Activated T-cell treated with anti-CD3 and anti-CD28 coated beads for 48 hours (primary cell): ENCODE measurements around the gene SNRNP27.
"Not testable (repeated sequence)": the region's sequence is repeated elsewhere in the genome, so short reads cannot be mapped to it uniquely, and the experiment has no call there.

Experiments
- DNase-seq: peaks from one replicate; pipeline ENCODE4 v3.0.0-alpha.2; 2020; ENCODE audit warnings: low read depth

Gene SNRNP27

DNA sequence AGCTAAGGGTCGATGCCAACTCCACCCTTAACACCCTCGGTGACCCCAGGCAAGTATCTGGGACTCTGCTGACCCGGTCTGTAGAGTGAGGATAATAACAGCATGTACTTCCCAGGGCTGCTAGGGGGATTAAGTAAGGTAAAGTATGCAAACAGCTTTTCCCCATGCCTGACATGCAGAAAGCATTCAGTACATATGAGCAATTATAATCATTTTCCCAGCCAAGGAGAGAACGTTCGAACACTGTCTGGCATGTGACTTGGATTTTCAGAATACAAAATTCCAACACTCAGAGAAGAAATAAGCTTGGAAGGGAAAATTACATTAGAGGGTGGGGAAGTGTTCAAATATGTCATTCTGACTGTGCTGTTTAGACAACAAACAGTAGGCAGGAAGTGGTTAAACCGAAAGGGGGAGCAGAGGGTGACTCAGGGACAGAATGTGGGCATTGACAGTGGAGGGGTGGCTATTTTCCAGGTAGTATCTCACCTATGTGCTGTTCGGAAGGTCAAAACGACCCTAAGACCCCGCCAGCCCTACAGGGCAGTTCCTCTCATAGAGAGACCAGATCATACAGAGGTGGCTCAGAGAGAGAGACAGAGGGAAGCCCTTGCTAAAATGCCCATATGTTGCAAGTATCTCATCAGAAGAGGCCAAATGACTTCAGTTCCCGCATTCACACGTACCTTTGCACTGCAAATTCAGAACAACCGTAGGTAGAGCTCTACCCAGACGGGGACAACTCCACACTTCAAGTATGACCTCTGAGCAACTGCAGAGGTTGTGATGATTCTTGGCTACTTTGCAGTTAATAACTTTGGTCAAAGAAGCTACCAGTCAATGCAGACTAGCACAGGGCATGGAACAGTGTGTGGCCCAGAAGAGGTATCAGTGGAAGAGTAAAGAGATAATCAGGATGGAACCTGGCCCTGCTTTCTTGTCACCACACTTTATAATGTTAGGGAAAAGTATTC, 52.9 kb downstream of the SNRNP27 start:
- no peak for DNase-seq

DNA sequence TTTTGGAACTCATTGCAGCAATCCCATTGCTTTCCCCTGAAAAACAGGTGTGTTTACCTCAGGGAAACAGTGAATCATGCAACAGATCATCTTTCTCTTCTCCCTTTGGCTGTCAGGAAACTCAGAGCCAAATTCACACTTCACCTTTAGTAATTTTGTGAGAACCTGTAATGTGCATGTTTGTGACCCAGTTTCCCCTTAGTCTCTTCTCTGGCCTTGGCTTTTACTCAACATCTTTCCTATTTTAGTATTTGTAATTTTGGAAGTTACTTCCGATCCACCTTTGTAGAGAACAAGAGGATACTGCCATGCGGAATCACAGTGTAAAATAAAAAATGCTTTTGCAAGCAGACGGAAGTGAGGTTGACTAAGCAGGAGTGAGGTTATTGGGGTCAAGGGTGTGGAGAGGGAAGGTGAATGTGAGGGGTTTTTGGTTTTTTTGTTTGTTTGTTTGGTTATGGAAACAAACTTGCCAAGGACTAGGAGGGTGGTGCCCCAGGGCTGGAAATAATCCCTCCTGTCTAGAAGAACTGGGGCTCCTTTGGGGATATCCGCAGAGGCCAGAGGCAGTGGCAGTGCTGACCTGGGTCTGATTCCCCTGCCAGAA, 53.7 kb downstream of the SNRNP27 start:
- no peak for DNase-seq

DNA sequence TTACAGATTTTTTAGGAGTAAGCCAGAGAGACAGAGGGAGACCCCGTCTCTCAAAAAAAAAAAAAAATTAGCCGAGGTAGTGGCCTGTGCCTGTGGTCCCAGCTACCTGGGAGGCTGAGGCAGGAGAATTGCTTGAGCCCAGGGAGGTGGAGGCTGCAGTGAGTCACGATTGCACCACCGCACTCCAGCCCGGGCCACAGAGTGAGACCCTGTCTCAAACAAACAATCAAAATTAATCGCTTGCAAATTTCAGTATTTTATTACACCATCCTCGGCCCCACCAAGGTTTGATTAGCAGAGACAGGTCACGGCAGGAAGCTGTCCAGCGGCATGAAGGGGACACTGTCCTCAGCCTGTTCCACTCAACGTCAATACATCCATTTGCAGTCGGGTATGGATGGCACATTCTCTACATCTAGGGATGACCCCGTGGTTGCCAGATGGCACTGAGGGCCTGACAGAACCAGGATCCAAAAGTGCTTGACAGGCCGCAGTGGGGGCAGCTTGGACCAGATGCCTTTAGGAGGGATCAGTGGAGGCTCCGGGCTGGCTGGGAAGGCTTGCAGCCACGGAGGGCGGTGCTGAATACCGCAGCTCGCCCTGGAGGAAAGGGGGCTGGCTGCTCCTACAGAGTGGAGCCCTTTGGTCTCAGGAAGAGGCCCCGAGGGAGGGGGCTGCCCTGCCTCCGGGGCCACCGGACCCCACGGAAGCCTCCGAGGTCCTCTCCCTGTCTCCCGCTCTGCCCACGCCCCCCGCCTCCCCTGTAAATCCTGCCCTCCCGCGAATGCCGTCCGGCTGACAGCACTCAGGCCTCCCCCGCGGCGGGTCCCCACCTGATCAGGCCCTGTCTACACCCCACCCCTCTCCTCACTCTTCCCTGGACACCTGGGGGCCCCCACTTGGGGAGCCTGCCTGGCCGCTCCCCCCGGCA, 54.5 kb downstream of the SNRNP27 start:
- no peak for DNase-seq

DNA sequence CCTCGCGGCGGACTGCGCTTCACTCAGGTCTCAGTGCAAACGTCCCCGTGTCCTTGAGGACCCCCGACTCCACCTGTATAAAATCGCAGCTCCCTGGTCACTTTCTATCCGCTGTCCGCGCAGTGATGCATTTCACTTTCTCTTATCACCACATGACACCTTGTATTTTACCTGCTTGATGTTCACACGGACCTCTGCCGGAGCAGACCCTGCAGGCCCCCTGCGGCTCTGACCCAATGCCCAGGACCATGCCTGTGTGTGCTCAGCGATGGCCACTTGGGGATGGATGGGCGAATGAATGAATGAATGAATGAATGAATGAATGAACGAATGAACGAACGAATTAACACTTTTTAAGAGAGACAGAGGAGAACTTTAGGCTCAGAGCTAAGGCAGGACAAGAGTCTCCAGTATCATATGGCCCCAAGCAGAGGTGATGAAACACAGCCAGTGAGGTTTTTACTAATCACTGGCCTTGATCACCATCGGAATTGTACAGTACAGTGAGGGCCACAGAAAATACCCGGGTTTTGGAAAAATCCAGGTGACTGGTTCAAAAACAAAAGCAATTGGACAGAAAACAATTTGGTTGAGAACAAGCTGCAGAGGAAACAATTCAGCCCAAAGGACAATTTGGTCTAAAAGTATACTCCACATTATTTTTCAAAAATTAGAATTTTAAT, 55.3 kb downstream of the SNRNP27 start:
- DNase-seq, result no peak

DNA sequence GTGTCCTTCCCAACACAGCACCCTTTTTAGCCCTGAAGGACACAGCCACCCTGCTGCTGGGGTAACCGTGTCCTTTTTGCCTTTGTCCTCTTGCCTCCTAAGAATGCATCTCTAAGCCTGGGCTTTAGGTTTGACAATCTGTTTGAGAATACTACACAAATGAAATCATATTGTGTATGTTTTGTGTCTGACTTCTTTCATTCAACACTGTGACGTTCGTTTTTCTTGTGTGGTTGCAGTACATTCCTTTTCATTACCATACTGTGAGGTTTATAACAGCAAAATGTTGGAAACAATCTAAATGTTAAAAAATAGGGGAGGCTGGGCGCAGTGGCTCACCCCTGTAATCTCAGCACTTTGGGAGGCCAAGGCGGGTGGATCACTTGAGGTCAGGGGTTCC, 56.5 kb downstream of the SNRNP27 start:
- no peak for DNase-seq

DNA sequence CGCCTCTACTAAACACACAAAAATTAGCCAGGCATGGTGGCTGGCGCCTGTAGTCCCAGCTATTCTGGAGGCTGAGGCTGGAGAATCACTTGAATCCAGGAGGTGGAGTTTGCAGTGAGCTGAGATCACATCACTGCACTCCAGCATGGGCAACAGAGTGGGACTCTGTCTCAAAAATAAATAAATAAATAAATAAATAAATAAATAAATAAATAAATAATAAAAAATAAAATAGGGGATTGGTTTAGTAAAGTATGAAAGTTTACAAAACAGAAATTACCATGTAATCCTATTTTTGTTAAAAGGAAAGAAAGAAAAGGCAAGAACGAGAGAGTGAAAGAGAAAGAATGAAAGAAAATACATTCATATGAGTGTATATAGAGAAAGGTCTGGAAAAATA, 56.9 kb downstream of the SNRNP27 start:
- not testable (repeated sequence) for DNase-seq

DNA sequence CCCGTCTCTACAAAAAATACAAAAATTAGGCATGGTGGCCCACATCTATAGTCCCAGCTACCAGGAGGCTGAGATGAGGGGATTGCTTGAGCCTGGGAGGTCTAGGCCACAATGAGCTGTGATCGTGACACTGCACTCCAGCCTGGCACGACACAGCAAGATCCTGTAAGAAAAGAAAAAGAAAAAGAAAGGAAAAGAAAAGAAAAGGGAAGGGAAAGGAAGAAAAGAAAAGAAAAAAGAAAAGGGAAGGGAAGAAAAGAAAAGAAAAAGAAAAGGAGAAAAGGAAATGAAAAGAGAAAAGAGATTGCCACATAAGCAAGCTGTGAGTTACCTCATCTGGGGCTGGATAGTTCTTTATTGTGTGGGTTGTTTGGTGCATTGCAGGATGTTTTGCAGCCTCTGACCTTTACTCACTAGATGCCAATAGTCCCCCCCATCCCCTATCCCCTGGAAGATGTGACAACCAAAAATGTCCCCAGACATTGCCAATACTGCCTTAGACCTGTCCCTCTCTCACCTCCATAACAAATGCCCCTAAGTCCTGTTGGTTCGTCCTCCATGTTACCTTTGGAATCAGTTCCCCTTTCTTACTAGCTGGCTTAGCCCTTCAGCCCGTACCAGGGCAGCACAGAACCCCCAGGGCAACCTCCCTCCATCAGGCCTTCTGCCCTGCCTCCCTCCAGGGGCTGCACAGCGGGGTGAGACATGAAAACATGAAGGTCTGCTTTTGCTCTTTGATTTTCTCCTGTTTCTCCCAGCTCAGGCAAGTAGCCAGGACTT, 58.8 kb downstream of the SNRNP27 start:
- DNase-seq, result no peak

DNA sequence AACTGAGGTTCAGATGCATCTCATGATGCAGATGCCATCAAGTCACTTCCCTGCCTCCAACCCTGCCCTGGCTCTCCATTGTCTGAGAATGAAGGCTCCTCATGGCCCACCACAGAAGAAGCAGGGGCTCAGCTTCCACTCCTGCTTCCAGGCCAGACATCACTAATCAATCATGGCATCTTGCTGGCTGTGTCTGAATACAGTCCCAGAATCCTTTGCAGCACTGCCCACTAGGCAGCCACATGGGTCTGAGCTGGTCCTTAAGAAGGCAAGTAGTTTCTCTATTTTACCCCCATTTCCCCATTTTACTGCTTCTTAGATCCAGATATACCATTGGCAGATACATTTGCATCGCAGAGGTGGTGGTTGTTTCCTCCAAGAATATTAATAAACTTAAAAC, 60.3 kb downstream of the SNRNP27 start:
- DNase-seq, result no peak
